Measurements from ENCODE around the gene RABEP2.
A peak's percentile ranks its signal among the peaks of the same experiment; 100 is the strongest.

RABEP2 gene

GRCh38 chr16:28936784-28937155 is 11.7 kb upstream of the RABEP2 start:
- no peak overlapping the region for H3K23ac ChIP-seq (ENCODE audit: low read depth, low read length, poor library complexity)
- no peak overlapping the region for H2BK5ac ChIP-seq (ENCODE audit: low read length)
- no peak overlapping the region for H4K8ac ChIP-seq (ENCODE audit: low read depth, low read length)
- no peaks in the 10 kb centered on the region for H3K9me3 ChIP-seq (replicated peaks in 1 of 2; ENCODE audit: control insufficient read depth in 2 of 2, insufficient read depth in 1 of 2, low read depth in 1 of 2, low read length in 2 of 2)
- no peaks in the 10 kb centered on the region for H3K4me1 ChIP-seq (ENCODE audit: control insufficient read depth in 2 of 2, insufficient read depth in 1 of 2, low read depth in 1 of 2, low read length in 2 of 2)
- no peak overlapping the region for H3K4me3 ChIP-seq (ENCODE audit: low read length in 2 of 2)
- no peaks in the 10 kb centered on the region for H3K36me3 ChIP-seq (replicated peaks in 1 of 2; ENCODE audit: control insufficient read depth in 2 of 2, insufficient read depth in 2 of 2, low read length in 2 of 2)
- H2BK12ac ChIP-seq (ENCODE audit: low read length): peak overlapping the region; percentile 88
- no peak overlapping the region for H3K14ac ChIP-seq (ENCODE audit: low read length)
- peak overlapping the region; percentile 11 for H2BK120ac ChIP-seq (ENCODE audit: low read depth, low read length)
- H3K79me1 ChIP-seq (ENCODE audit: low read depth, low read length): no peaks in the 10 kb centered on the region
- no peak for DNase-seq (ENCODE audit: low spot score)
- no peak overlapping the region for H4K91ac ChIP-seq (ENCODE audit: low read depth, low read length, poor library complexity)
- peak overlapping the region; percentile 82 for H2BK15ac ChIP-seq (ENCODE audit: low read length)
- no peak overlapping the region for H3K4me2 ChIP-seq (ENCODE audit: insufficient read depth, low read length, poor library complexity, severe bottlenecking)
- H3K27ac ChIP-seq (replicated peaks; ENCODE audit: low read length): no peak overlapping the region
- no peak overlapping the region for H2AFZ ChIP-seq (ENCODE audit: low read length)
- H2AK5ac ChIP-seq (ENCODE audit: low read depth, low read length): peak overlapping the region; percentile 92
- H3K4ac ChIP-seq (ENCODE audit: low read length): peak overlapping the region; percentile 69
- H3K27me3 ChIP-seq (ENCODE audit: control insufficient read depth in 3 of 3, insufficient read depth in 3 of 3, low read depth in 1 of 3, low read length in 3 of 3): no peaks in the 10 kb centered on the region
- no peak overlapping the region for H3K9ac ChIP-seq (ENCODE audit: low read depth, low read length, poor library complexity)
- no peak overlapping the region for H3K18ac ChIP-seq (ENCODE audit: low read length)
- WGBS, 2 donors (ENCODE audit: extremely low coverage in 2 of 2, insufficient read length in 2 of 2, insufficient replicate concordance in 1 of 2): no CpG with 5 or more reads among the region's 26 CpGs

GRCh38 chr16:28935924-28936783 is 11.1 kb upstream of the RABEP2 start:
- Histone ChIP-seq H3K18ac (ENCODE audit: low read length) (peak overlapping the region; percentile 44), H3K27me3 (ENCODE audit: control insufficient read depth in 3 of 3, insufficient read depth in 3 of 3, low read depth in 1 of 3, low read length in 3 of 3) (no peaks in the 10 kb centered on the region), H3K4ac (ENCODE audit: low read length) (no peak overlapping the region), H2AK5ac (ENCODE audit: low read depth, low read length) (no peak overlapping the region), H2AFZ (ENCODE audit: low read length) (peak overlapping the region; percentile 51), H4K8ac (ENCODE audit: low read depth, low read length) (no peak overlapping the region), H3K9ac (ENCODE audit: low read depth, low read length, poor library complexity) (no peak overlapping the region), H3K9me3 (replicated peaks in 1 of 2; ENCODE audit: control insufficient read depth in 2 of 2, insufficient read depth in 1 of 2, low read depth in 1 of 2, low read length in 2 of 2) (no peaks in the 10 kb centered on the region), H2BK120ac (ENCODE audit: low read depth, low read length) (no peak overlapping the region), H3K4me2 (ENCODE audit: insufficient read depth, low read length, poor library complexity, severe bottlenecking) (no peak overlapping the region), H3K4me3 (ENCODE audit: low read length in 2 of 2) (no peak overlapping the region), H4K91ac (ENCODE audit: low read depth, low read length, poor library complexity) (no peak overlapping the region), H3K23ac (ENCODE audit: low read depth, low read length, poor library complexity) (no peak overlapping the region), H3K79me1 (ENCODE audit: low read depth, low read length) (no peaks in the 10 kb centered on the region), H2BK12ac (ENCODE audit: low read length) (no peak overlapping the region), H3K36me3 (replicated peaks in 1 of 2; ENCODE audit: control insufficient read depth in 2 of 2, insufficient read depth in 2 of 2, low read length in 2 of 2) (no peaks in the 10 kb centered on the region), H3K14ac (ENCODE audit: low read length) (no peak overlapping the region), H3K27ac (replicated peaks; ENCODE audit: low read length) (no peak overlapping the region), H2BK5ac (ENCODE audit: low read length) (no peak overlapping the region), H2BK15ac (ENCODE audit: low read length) (peak overlapping the region; percentile 21), H3K4me1 (ENCODE audit: control insufficient read depth in 2 of 2, insufficient read depth in 1 of 2, low read depth in 1 of 2, low read length in 2 of 2) (peaks cover 0 to under 1% of the 10 kb centered on the region in 2 donors)
- no peak for DNase-seq (ENCODE audit: low spot score)
- WGBS, 2 donors (ENCODE audit: extremely low coverage in 2 of 2, insufficient read length in 2 of 2, insufficient replicate concordance in 1 of 2): no CpG with 5 or more reads among the region's 36 CpGs

- peak overlapping the region; percentile 8 for H2BK12ac ChIP-seq (ENCODE audit: low read length)
- no peak overlapping the region for H3K4ac ChIP-seq (ENCODE audit: low read length)
- no peak overlapping the region for H3K4me2 ChIP-seq (ENCODE audit: insufficient read depth, low read length, poor library complexity, severe bottlenecking)
- no peak overlapping the region for H2BK120ac ChIP-seq (ENCODE audit: low read depth, low read length)
- H3K9me3 ChIP-seq (replicated peaks in 1 of 2; ENCODE audit: control insufficient read depth in 2 of 2, insufficient read depth in 1 of 2, low read depth in 1 of 2, low read length in 2 of 2): no peaks in the 10 kb centered on the region
- H3K14ac ChIP-seq (ENCODE audit: low read length): no peak overlapping the region
- WGBS, 2 donors (ENCODE audit: extremely low coverage in 2 of 2, insufficient read length in 2 of 2, insufficient replicate concordance in 1 of 2): no CpG with 5 or more reads among the region's 4 CpGs
- H2AK5ac ChIP-seq (ENCODE audit: low read depth, low read length): no peak overlapping the region
- H3K23ac ChIP-seq (ENCODE audit: low read depth, low read length, poor library complexity): no peak overlapping the region
- H3K27ac ChIP-seq (replicated peaks; ENCODE audit: low read length): no peak overlapping the region
- H2BK15ac ChIP-seq (ENCODE audit: low read length): no peak overlapping the region
- no peak overlapping the region for H2BK5ac ChIP-seq (ENCODE audit: low read length)
- peaks cover 4% of the 10 kb centered on the region in 2 donors for H3K4me1 ChIP-seq (ENCODE audit: control insufficient read depth in 2 of 2, insufficient read depth in 1 of 2, low read depth in 1 of 2, low read length in 2 of 2)
- H4K8ac ChIP-seq (ENCODE audit: low read depth, low read length): no peak overlapping the region
- H3K27me3 ChIP-seq (ENCODE audit: control insufficient read depth in 3 of 3, insufficient read depth in 3 of 3, low read depth in 1 of 3, low read length in 3 of 3): no peaks in the 10 kb centered on the region
- H3K9ac ChIP-seq (ENCODE audit: low read depth, low read length, poor library complexity): no peak overlapping the region
- H3K36me3 ChIP-seq (replicated peaks in 1 of 2; ENCODE audit: control insufficient read depth in 2 of 2, insufficient read depth in 2 of 2, low read length in 2 of 2): no peaks in the 10 kb centered on the region
- H4K91ac ChIP-seq (ENCODE audit: low read depth, low read length, poor library complexity): no peak overlapping the region
- no peak overlapping the region for H3K18ac ChIP-seq (ENCODE audit: low read length)
- H3K79me1 ChIP-seq (ENCODE audit: low read depth, low read length): no peaks in the 10 kb centered on the region
- no peak overlapping the region for H3K4me3 ChIP-seq (ENCODE audit: low read length in 2 of 2)
- no peak for DNase-seq (ENCODE audit: low spot score)
- H2AFZ ChIP-seq (ENCODE audit: low read length): no peak overlapping the region
These were observed 10.3 kb upstream of the RABEP2 start for GRCh38 chr16:28935346-28935745.

GRCh38 chr16:28933171-28933570 is 8.1 kb upstream of the RABEP2 start:
- Histone ChIP-seq H4K8ac (ENCODE audit: low read depth, low read length) (no peak overlapping the region), H3K79me1 (ENCODE audit: low read depth, low read length) (no peaks in the 10 kb centered on the region), H2BK15ac (ENCODE audit: low read length) (peak overlapping the region; percentile 96), H3K36me3 (replicated peaks in 1 of 2; ENCODE audit: control insufficient read depth in 2 of 2, insufficient read depth in 2 of 2, low read length in 2 of 2) (no peaks in the 10 kb centered on the region), H2AFZ (ENCODE audit: low read length) (peak overlapping the region; percentile 41), H3K9ac (ENCODE audit: low read depth, low read length, poor library complexity) (no peak overlapping the region), H3K4me3 (ENCODE audit: low read length in 2 of 2) (no peak overlapping the region), H3K4me1 (ENCODE audit: control insufficient read depth in 2 of 2, insufficient read depth in 1 of 2, low read depth in 1 of 2, low read length in 2 of 2) (peaks cover 4% of the 10 kb centered on the region in 2 donors), H2AK5ac (ENCODE audit: low read depth, low read length) (peak overlapping the region; percentile 58), H3K4me2 (ENCODE audit: insufficient read depth, low read length, poor library complexity, severe bottlenecking) (no peak overlapping the region), H2BK5ac (ENCODE audit: low read length) (peak overlapping the region; percentile 33), H3K9me3 (replicated peaks in 1 of 2; ENCODE audit: control insufficient read depth in 2 of 2, insufficient read depth in 1 of 2, low read depth in 1 of 2, low read length in 2 of 2) (no peaks in the 10 kb centered on the region), H3K18ac (ENCODE audit: low read length) (peak overlapping the region; percentile 77), H3K14ac (ENCODE audit: low read length) (no peak overlapping the region), H3K23ac (ENCODE audit: low read depth, low read length, poor library complexity) (no peak overlapping the region), H3K27me3 (ENCODE audit: control insufficient read depth in 3 of 3, insufficient read depth in 3 of 3, low read depth in 1 of 3, low read length in 3 of 3) (no peaks in the 10 kb centered on the region), H4K91ac (ENCODE audit: low read depth, low read length, poor library complexity) (peak overlapping the region; percentile 49), H3K4ac (ENCODE audit: low read length) (no peak overlapping the region), H2BK120ac (ENCODE audit: low read depth, low read length) (peak overlapping the region; percentile 37), H3K27ac (replicated peaks; ENCODE audit: low read length) (no peak overlapping the region), H2BK12ac (ENCODE audit: low read length) (peak overlapping the region; percentile 50)
- WGBS, 2 donors (ENCODE audit: extremely low coverage in 2 of 2, insufficient read length in 2 of 2, insufficient replicate concordance in 1 of 2): no CpG with 5 or more reads among the region's 8 CpGs
- DNase-seq (ENCODE audit: low spot score): no peak
